AG09319 (cell line): ENCODE measurements around the gene TTLL8.

Experiments
- DNase-seq: peaks from one replicate; pipeline ENCODE4 v3.0.0-alpha.2; 2010; ENCODE audit warnings: low read depth; ENCODE audit errors: extremely low read depth
- CTCF ChIP-seq: IDR thresholded peaks from 2 replicates; pipeline ENCODE4 v1.5.1; 2011; ENCODE audit warnings: low read depth, mild to moderate bottlenecking, inconsistent platforms, low read length, moderate library complexity

The TTLL8 gene

DNA sequence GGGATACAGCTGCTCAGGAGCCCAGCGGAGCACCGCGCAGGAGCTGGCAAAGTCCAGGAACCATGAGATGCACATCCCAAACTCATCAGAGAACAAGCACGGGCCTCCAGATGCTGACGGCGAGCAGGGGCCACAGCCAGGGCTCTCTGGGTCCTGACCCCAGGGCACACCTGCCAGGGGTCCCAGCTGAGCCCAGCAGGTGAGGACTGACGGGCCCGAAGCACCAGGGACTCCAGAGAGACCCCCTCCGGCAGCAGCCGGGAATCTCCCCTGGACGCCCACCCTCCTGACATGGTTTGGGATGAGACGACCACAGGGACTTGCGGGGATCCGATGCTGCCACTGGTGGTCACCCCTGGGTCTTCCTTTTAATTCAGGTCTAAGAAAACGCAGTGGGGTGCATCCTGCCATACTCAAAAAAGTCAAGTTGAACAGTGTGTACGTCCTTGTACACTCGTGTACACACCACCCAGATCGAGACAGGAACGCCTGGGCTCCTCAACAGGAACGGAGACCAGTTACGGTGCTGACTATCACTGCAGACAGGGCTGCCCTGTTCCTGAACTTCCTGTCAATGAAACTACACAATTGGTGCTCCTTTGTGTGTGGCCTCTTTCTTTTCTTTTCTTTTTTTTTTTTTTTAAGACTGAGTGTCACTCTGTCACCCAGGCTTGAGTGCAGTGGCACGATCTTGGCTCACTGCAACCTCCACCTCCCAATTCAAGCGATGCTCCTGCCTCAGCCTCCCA, 21.9 kb downstream of the TTLL8 start:
- no peak for DNase-seq
- TF ChIP-seq CTCF, result no peak

DNA sequence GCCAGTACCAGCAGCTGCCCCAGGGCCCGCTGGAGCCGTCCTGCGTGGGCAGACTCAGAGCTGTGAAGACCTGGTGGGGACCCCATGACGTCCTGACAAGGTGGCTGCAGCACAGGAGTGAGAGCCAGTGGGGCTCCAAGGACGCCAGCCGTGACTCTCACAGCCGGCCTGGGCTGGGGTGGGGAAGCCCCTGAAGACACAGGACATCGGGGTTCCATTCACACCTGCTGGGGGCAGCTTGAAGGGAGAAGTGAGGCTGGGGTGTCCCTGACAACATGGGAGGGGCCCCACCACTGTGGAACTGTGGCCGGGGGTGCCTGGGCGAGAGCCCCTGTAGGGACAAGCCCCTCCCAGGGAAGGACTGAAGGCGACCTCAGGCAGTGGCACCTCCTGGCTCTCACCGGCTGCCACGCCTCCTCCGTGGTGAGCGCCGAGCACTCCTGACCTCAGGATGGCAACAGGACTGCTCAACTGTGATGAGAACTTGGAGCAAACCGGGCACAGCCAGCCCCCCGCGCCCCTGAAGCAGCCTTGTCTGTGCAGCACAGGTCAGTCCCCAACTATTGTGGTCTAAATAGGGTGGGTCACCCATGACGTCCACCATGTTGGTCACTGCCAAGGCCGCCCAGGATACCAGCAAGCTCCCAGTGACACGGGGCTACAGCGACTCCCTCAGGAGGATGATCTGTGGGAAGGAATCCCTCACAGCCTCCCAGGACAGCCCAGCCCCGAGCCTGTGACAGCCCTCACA, 22.8 kb downstream of the TTLL8 start:
- no peak for DNase-seq
- no peak for TF ChIP-seq CTCF

- no peak for TF ChIP-seq CTCF
- no peak for DNase-seq
These were observed 23.7 kb downstream of the TTLL8 start for GRCh38 chr22:50034126-50035081.

DNA sequence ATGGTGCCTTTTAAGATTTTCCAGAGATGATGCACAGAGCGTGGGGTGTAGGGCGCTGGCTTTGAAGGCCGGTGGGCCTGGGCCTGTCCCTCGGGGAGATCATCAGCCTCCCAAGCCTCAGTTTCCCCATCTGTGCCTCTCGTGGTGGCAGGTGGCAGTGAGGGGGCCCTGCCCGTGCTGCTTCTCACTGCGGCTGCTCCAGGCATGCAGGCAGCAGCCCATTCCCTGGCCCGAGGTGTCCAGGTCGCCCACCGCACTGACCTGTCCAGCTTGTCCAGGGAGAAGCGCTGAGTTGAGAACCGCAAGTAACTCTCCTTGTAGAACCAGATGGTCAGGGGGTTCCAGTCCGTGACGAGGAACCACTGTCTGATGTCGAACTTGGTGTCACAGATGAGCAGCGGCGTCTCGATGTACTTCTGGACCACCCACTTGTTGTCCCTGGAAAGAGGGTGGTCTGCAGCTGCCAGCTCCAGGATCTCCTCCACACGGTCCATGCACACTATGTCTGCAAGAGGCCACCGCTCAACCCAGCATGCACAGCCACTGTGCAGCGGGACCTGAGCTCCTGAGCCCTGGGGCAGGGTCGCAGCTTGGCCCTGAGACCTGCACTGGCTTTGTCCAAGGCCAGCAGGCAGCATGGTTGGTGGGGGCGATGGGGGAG, 25.0 kb downstream of the TTLL8 start:
- no peak for DNase-seq

GRCh38 chr22:50032109-50032871, 25.8 kb downstream of the TTLL8 start:
- TF ChIP-seq CTCF, result no peak
- no peak for DNase-seq

More for the DNA sequence above, 25.0 kb downstream of the TTLL8 start:
- TF ChIP-seq CTCF, result no peak
